ENCODE results near the gene PCDHGA10. TPM values are rescaled to one million over a fixed set of nuclear protein-coding genes. Genes with fewer than 3 reads are reported as not detected.
A peak's percentile ranks its signal among the peaks of the same experiment; 100 is the strongest.
"Not testable (repeated sequence)": the region's sequence is repeated elsewhere in the genome, so short reads cannot be mapped to it uniquely, and the experiment has no call there.

Gene PCDHGA10
- total and polyA plus RNA-seq, 3 experiments from 2014 or later, result 0.07 to 0.20 (median 0.16) TPM

DNA sequence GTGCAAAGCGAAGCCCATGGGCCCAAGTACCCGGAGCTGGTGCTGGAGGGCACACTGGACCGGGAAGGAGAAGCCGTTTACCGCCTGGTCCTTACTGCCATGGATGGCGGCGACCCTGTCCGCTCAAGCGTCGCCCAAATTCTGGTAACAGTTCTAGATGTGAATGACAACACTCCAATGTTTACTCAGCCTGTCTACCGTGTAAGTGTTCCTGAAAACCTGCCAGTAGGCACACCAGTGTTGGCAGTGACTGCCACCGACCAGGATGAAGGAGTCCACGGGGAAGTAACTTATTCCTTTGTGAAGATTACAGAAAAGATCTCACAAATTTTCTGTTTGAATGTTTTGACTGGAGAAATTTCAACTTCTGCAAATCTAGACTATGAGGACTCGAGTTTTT is 38.2 kb upstream of the PCDHGA10 start:
- Histone ChIP-seq H3K27me3 (ENCODE audit: insufficient read depth, low read length, poor library complexity, severe bottlenecking) (peaks cover 20% of the 10 kb centered on the region), H3K36me3 (ENCODE audit: insufficient read depth, low read length) (no peaks in the 10 kb centered on the region), H3K9me3 (ENCODE audit: low read length) (peaks cover 6% of the 10 kb centered on the region), H3K4me3 (ENCODE audit: low read length) (no peak overlapping the region), H3K27ac (ENCODE audit: low read depth, low read length) (no peak overlapping the region), H3K4me1 (ENCODE audit: insufficient read depth, low read length) (no peaks in the 10 kb centered on the region)
- ChIA-PET CTCF (interaction anchor here (1.3 kb wide), 1 partner anchor 19 kb away, joined by 4 read pairs; the partner anchor contains the start of gene PCDHGA4), POLR2A (no interaction called here)
- peaks cover 5 to 9% (median 7%) of the 10 kb centered on the region in 3 donors for H3K4me1 Mint-ChIP-seq
- no peak for DNase-seq
- peaks cover 47 to 69% of the 10 kb centered on the region in 2 donors for H3K27me3 Mint-ChIP-seq
- H3K9me3 Mint-ChIP-seq, result peaks cover 23 to 80% (median 52%) of the 10 kb centered on the region in 5 donors
- H3K27ac Mint-ChIP-seq, result no peak overlapping the region
- no peak overlapping the region for H3K4me3 Mint-ChIP-seq
- peaks cover 2 to 12% (median 3%) of the 10 kb centered on the region in 3 donors for H3K36me3 Mint-ChIP-seq

DNA sequence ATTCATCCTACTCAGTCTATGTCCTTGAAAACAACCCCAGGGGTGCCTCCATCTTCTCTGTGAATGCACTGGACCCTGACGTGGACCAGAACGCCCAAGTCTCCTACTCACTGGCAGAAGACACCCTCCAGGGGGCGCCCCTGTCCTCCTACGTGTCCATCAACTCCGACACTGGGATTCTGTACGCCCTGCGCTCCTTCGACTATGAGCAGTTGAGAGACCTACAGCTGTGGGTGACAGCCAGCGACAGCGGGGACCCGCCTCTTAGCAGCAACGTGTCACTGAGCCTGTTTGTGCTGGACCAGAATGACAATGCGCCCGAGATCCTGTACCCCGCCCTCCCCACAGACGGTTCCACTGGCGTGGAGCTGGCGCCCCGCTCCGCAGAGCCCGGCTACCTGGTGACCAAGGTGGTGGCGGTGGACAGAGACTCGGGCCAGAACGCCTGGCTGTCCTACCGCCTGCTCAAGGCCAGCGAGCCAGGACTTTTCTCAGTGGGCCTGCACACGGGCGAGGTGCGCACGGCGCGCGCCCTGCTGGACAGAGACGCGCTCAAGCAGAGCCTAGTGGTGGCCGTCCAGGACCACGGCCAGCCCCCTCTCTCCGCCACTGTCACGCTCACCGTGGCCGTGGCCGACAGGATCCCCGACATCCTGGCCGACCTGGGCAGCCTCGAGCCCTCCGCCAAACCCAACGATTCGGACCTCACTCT is 37.2 kb upstream of the PCDHGA10 start:
- CTCF ChIA-PET, result interaction anchor here (1.3 kb wide), 1 partner anchor 20 kb away, joined by 4 read pairs; the partner anchor contains the start of gene PCDHGA4
- H3K9me3 ChIP-seq (ENCODE audit: low read length); H3K36me3 ChIP-seq (ENCODE audit: insufficient read depth, low read length); H3K4me1 Mint-ChIP-seq; H3K4me1 ChIP-seq (ENCODE audit: insufficient read depth, low read length); DNase-seq; H3K4me3 Mint-ChIP-seq; H3K36me3 Mint-ChIP-seq; H3K27ac ChIP-seq (ENCODE audit: low read depth, low read length); H3K27ac Mint-ChIP-seq; POLR2A ChIA-PET; H3K4me3 ChIP-seq (ENCODE audit: low read length): not testable (repeated sequence)
- H3K27me3 ChIP-seq (ENCODE audit: insufficient read depth, low read length, poor library complexity, severe bottlenecking), result peaks cover 20% of the 10 kb centered on the region
- Mint-ChIP-seq H3K9me3 (peaks cover 27 to 79% (median 45%) of the 10 kb centered on the region in 5 donors), H3K27me3 (peaks cover 49 to 67% of the 10 kb centered on the region in 2 donors)

DNA sequence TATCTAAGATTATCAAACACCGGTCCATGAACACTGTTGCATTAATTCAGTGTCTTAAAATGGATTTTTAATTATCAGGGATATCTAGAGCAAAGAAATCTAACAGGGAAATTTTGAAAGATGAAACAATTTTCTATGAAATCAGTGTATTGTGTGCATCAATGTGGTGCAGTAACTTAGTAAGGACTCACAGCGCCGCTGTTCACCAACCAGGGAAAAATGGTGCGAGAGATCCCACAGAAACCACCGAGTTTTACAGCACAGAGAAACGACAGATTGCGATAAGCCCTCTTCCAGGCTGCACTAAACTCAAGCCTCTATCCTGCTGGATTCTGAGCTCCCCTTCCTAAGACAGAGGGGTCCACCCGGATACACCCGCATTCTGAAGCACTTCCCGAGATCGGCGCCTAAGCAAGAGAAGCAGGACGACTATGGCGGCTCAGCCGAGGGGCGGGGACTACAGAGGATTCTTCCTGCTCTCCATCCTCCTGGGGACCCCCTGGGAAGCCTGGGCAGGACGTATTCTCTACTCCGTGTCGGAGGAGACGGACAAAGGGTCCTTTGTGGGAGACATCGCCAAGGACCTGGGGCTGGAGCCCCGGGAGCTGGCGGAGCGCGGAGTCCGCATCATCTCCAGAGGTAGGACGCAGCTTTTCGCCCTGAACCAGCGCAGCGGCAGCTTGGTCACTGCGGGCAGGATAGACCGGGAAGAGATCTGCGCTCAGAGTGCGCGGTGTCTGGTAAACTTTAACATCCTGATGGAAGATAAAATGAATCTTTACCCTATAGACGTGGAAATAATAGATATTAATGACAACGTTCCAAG is 30.1 kb upstream of the PCDHGA10 start, which contains the start of gene PCDHGA7:
Gene PCDHGA7, plus strand, starts transcription at position 274 of the 826 bp plus-strand sequence. Its CDS starts 158 bp downstream, at position 432.
- Mint-ChIP-seq H3K9me3 (peaks cover 22 to 80% (median 55%) of the 10 kb centered on the region in 5 donors), H3K36me3 (peaks cover 2 to 3% (median 3%) of the 10 kb centered on the region in 3 donors), H3K27ac (peak within 1 kb of the TSS in 1 of 8 donors; percentile 28), H3K27me3 (peaks cover 57 to 71% of the 10 kb centered on the region in 2 donors), H3K4me3 (peak within 1 kb of the TSS in 5 of 7 donors; percentile 17 to 67 (median 53)), H3K4me1 (no peaks in the 10 kb centered on the region)
- ChIA-PET POLR2A (no interaction called here), CTCF (no interaction called here)
- no peak for DNase-seq
- H3K27me3 ChIP-seq (ENCODE audit: insufficient read depth, low read length, poor library complexity, severe bottlenecking), result peaks cover 11% of the 10 kb centered on the region
- H3K4me1 ChIP-seq (ENCODE audit: insufficient read depth, low read length), result no peaks in the 10 kb centered on the region
- H3K36me3 ChIP-seq (ENCODE audit: insufficient read depth, low read length), result no peaks in the 10 kb centered on the region
- H3K4me3 ChIP-seq (ENCODE audit: low read length), result peak within 1 kb of the TSS; percentile 29
- H3K9me3 ChIP-seq (ENCODE audit: low read length), result no peaks in the 10 kb centered on the region
- no peak within 1 kb of the TSS for H3K27ac ChIP-seq (ENCODE audit: low read depth, low read length)

DNA sequence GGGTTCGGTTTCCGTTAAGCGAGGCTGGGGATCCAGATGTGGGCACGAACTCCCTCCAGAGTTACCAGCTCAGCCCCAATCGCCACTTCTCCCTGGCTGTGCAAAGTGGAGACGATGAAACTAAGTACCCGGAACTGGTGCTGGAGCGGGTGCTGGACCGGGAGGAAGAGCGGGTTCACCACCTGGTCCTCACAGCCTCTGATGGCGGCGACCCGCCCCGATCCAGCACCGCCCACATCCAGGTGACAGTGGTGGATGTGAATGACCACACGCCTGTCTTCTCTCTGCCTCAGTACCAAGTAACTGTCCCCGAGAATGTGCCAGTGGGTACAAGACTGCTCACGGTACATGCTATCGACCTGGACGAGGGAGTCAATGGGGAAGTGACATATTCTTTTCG is 29.4 kb upstream of the PCDHGA10 start:
- Mint-ChIP-seq H3K27ac (no peak overlapping the region), H3K4me3 (no peak overlapping the region), H3K9me3 (peaks cover 24 to 77% (median 56%) of the 10 kb centered on the region in 5 donors), H3K27me3 (peaks cover 60 to 73% of the 10 kb centered on the region in 2 donors), H3K36me3 (peaks cover 2 to 3% (median 3%) of the 10 kb centered on the region in 3 donors), H3K4me1 (no peaks in the 10 kb centered on the region)
- POLR2A ChIA-PET, result no interaction called here
- Histone ChIP-seq H3K4me1 (ENCODE audit: insufficient read depth, low read length) (no peaks in the 10 kb centered on the region), H3K9me3 (ENCODE audit: low read length) (no peaks in the 10 kb centered on the region), H3K27ac (ENCODE audit: low read depth, low read length) (no peak overlapping the region), H3K27me3 (ENCODE audit: insufficient read depth, low read length, poor library complexity, severe bottlenecking) (peaks cover 11% of the 10 kb centered on the region), H3K36me3 (ENCODE audit: insufficient read depth, low read length) (no peaks in the 10 kb centered on the region), H3K4me3 (ENCODE audit: low read length) (no peak overlapping the region)
- CTCF ChIA-PET, result no interaction called here
- DNase-seq, result no peak

DNA sequence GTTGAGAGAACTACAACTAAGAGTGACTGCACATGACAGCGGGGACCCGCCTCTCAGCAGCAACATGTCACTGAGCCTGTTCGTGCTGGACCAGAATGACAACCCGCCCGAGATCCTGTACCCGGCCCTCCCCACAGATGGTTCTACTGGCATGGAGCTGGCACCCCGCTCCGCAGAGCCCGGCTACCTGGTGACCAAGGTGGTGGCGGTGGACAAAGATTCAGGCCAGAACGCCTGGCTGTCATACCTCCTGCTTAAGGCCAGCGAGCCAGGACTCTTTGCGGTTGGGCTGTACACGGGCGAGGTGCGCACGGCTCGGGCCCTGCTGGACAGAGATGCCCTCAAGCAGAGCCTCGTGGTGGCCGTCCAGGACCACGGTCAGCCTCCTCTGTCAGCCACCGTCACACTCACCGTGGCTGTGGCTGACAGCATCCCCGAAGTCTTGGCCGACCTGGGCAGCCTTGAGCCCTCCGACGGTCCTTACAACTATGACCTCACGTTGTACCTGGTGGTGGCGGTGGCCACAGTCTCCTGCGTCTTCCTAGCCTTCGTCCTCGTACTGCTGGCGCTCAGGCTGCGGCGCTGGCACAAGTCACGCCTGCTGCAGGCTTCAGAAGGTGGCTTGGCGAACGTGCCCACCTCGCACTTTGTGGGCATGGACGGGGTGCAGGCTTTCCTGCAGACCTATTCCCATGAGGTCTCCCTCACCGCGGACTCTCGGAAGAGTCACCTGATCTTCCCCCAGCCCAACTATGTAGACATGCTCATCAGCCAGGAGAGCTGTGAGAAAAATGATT is 28.1 kb upstream of the PCDHGA10 start:
- no peak overlapping the region for H3K4me3 Mint-ChIP-seq
- H3K9me3 ChIP-seq (ENCODE audit: low read length), result no peaks in the 10 kb centered on the region
- no peak overlapping the region for H3K4me3 ChIP-seq (ENCODE audit: low read length)
- H3K27me3 Mint-ChIP-seq, result peaks cover 66 to 76% of the 10 kb centered on the region in 2 donors
- H3K4me1 Mint-ChIP-seq, result no peaks in the 10 kb centered on the region
- ChIA-PET POLR2A (no interaction called here), CTCF (no interaction called here)
- no peaks in the 10 kb centered on the region for H3K4me1 ChIP-seq (ENCODE audit: insufficient read depth, low read length)
- peaks cover 27 to 73% (median 60%) of the 10 kb centered on the region in 5 donors for H3K9me3 Mint-ChIP-seq
- no peak overlapping the region for H3K27ac ChIP-seq (ENCODE audit: low read depth, low read length)
- no peak overlapping the region for H3K27ac Mint-ChIP-seq
- no peak for DNase-seq
- peaks cover 11% of the 10 kb centered on the region for H3K27me3 ChIP-seq (ENCODE audit: insufficient read depth, low read length, poor library complexity, severe bottlenecking)
- peaks cover 2 to 8% (median 3%) of the 10 kb centered on the region in 3 donors for H3K36me3 Mint-ChIP-seq
- H3K36me3 ChIP-seq (ENCODE audit: insufficient read depth, low read length), result no peaks in the 10 kb centered on the region

DNA sequence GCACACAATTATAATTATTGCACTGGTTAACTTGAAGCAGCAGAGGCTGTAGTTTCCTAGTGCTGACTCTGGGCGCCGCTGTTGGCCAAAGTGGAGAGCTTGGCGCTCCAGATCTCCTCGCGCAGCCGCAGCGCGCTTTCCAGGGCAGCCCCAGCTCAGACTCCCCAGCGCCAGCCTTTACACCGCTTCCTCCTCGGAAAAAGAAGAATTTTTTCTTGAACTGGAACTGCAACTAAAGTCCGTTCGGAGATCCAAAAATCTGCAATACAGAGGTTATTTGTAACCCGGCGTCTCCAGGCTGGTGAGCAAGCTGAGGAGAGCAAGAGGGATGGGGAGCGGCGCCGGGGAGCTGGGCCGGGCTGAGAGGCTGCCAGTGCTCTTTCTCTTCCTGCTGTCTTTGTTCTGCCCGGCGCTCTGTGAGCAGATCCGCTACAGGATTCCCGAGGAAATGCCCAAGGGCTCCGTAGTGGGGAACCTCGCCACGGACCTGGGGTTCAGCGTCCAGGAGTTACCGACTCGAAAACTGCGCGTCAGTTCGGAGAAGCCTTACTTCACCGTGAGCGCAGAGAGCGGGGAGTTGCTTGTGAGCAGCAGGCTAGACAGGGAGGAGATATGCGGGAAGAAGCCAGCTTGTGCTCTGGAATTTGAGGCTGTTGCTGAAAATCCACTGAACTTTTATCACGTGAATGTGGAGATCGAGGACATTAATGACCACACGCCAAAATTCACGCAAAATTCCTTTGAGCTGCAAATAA is 25.1 kb upstream of the PCDHGA10 start, which contains the start of gene PCDHGB4:
Gene PCDHGB4, plus strand, starts transcription at position 142 of the 755 bp plus-strand sequence. Its CDS starts 187 bp downstream, at position 329.
- Mint-ChIP-seq H3K27me3 (peaks cover 67 to 74% of the 10 kb centered on the region in 2 donors), H3K9me3 (peaks cover 30 to 76% (median 66%) of the 10 kb centered on the region in 5 donors), H3K4me3 (peak within 1 kb of the TSS in 4 of 7 donors; percentile 22 to 74 (median 30)), H3K36me3 (peaks cover 3 to 11% (median 4%) of the 10 kb centered on the region in 3 donors)
- H3K9me3 ChIP-seq (ENCODE audit: low read length); DNase-seq; H3K27ac ChIP-seq (ENCODE audit: low read depth, low read length); H3K27ac Mint-ChIP-seq; H3K4me1 ChIP-seq (ENCODE audit: insufficient read depth, low read length); H3K4me3 ChIP-seq (ENCODE audit: low read length); CTCF ChIA-PET; H3K36me3 ChIP-seq (ENCODE audit: insufficient read depth, low read length); H3K4me1 Mint-ChIP-seq; POLR2A ChIA-PET: not testable (repeated sequence)
- H3K27me3 ChIP-seq (ENCODE audit: insufficient read depth, low read length, poor library complexity, severe bottlenecking), result peaks cover 10% of the 10 kb centered on the region

DNA sequence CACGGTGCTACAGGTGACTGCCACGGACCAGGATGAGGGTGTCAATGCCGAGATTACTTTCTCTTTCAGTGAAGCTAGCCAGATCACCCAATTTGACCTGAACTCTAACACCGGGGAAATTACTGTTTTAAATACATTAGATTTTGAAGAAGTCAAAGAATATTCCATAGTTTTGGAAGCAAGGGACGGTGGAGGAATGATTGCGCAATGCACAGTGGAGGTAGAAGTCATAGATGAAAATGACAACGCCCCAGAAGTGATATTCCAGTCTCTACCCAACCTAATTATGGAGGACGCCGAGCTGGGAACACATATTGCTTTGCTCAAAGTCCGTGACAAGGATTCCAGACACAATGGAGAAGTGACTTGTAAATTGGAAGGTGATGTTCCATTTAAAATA is 24.1 kb upstream of the PCDHGA10 start:
- Mint-ChIP-seq H3K4me1 (no peaks in the 10 kb centered on the region), H3K4me3 (peak overlapping the region in 3 of 7 donors; percentile 18 to 52 (median 34)), H3K36me3 (peaks cover 2 to 14% (median 3%) of the 10 kb centered on the region in 3 donors), H3K9me3 (peaks cover 30 to 77% (median 66%) of the 10 kb centered on the region in 5 donors), H3K27ac (no peak overlapping the region), H3K27me3 (peaks cover 65 to 73% of the 10 kb centered on the region in 2 donors)
- no peak overlapping the region for H3K4me3 ChIP-seq (ENCODE audit: low read length)
- CTCF ChIA-PET, result no interaction called here
- H3K27ac ChIP-seq (ENCODE audit: low read depth, low read length), result no peak overlapping the region
- H3K9me3 ChIP-seq (ENCODE audit: low read length), result no peaks in the 10 kb centered on the region
- peaks cover 16% of the 10 kb centered on the region for H3K27me3 ChIP-seq (ENCODE audit: insufficient read depth, low read length, poor library complexity, severe bottlenecking)
- POLR2A ChIA-PET, result no interaction called here
- H3K36me3 ChIP-seq (ENCODE audit: insufficient read depth, low read length), result no peaks in the 10 kb centered on the region
- H3K4me1 ChIP-seq (ENCODE audit: insufficient read depth, low read length), result no peaks in the 10 kb centered on the region
- no peak for DNase-seq

Data from CD8-positive, alpha-beta memory T cell (primary cell).